Right hindlimb (tissue), 1 donor: ENCODE results near the gene AFAP1.

Experiments
- DNase-seq: peaks from one replicate; pipeline ENCODE4 v3.0.0-alpha.2; 2018

AFAP1 gene

GRCh38 chr4:7733801-7734650, 205.6 kb downstream of the AFAP1 start:
- DNase-seq = no peak

- no peak for DNase-seq
Observed at GRCh38 chr4:7733201-7733600, 206.5 kb downstream of the AFAP1 start.

GRCh38 chr4:7732263-7732662, 207.4 kb downstream of the AFAP1 start:
- no peak for DNase-seq

GRCh38 chr4:7731437-7731836, 208.2 kb downstream of the AFAP1 start:
- DNase-seq = no peak

GRCh38 chr4:7727749-7728148, 211.9 kb downstream of the AFAP1 start:
- DNase-seq = no peak

- no peak for DNase-seq
Observed at GRCh38 chr4:7726665-7727413, 212.8 kb downstream of the AFAP1 start.

- no peak for DNase-seq
Observed at GRCh38 chr4:7725951-7726350, 213.7 kb downstream of the AFAP1 start.

- no peak for DNase-seq
Observed at GRCh38 chr4:7723625-7724024, 216.0 kb downstream of the AFAP1 start.

GRCh38 chr4:7722766-7723387, 216.8 kb downstream of the AFAP1 start:
- DNase-seq = peak; percentile 47

GRCh38 chr4:7721984-7722551, 217.6 kb downstream of the AFAP1 start:
- DNase-seq = no peak

- DNase-seq = peak; percentile 82
Observed at GRCh38 chr4:7719354-7720174, 220.1 kb downstream of the AFAP1 start.

GRCh38 chr4:7717946-7718490, 221.6 kb downstream of the AFAP1 start:
- no peak for DNase-seq

- DNase-seq = no peak
Observed at GRCh38 chr4:7717161-7717560, 222.5 kb downstream of the AFAP1 start.

GRCh38 chr4:7716010-7716721, 223.5 kb downstream of the AFAP1 start:
- no peak for DNase-seq

- no peak for DNase-seq
Observed at GRCh38 chr4:7715271-7716009, 224.2 kb downstream of the AFAP1 start.

GRCh38 chr4:7714738-7715137, 224.9 kb downstream of the AFAP1 start:
- DNase-seq = no peak

GRCh38 chr4:7714176-7714575, 225.5 kb downstream of the AFAP1 start:
- DNase-seq = no peak

GRCh38 chr4:7713757-7714156, 225.9 kb downstream of the AFAP1 start:
- no peak for DNase-seq

GRCh38 chr4:7712021-7712671, 227.5 kb downstream of the AFAP1 start:
- DNase-seq = no peak

GRCh38 chr4:7711307-7711963, 228.2 kb downstream of the AFAP1 start:
- no peak for DNase-seq
